Amygdala (tissue), 56 donors: Measurements from ENCODE around the gene STARD9.
A peak's percentile ranks its signal among the peaks of the same experiment; 100 is the strongest.

Source experiments
- DNase-seq, 56 donors: peaks; one replicate each; lab custom pipeline; 2025; lab: John Stamatoyannopoulos, UW

Gene STARD9

DNA sequence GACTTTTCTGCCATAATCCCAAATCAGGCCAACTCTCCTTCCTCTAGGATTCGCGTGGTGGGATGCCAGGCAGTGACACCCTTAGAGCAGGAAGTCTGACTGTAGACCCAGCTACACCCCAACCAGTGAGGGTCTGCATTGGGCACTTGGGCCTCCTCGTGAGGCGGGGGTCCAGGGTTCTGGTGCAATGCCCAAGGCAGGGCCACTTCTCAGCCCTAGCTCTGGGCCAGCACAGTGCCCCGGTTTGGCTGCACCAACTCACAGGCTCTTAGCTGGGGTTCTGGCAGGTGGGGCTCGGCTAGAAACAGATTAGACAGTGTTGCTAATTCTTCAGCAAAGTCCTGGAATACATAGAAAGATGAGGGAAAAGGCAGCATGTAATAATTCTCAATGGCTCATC, 148.9 kb downstream of the STARD9 start:
- no peak for DNase-seq

DNA sequence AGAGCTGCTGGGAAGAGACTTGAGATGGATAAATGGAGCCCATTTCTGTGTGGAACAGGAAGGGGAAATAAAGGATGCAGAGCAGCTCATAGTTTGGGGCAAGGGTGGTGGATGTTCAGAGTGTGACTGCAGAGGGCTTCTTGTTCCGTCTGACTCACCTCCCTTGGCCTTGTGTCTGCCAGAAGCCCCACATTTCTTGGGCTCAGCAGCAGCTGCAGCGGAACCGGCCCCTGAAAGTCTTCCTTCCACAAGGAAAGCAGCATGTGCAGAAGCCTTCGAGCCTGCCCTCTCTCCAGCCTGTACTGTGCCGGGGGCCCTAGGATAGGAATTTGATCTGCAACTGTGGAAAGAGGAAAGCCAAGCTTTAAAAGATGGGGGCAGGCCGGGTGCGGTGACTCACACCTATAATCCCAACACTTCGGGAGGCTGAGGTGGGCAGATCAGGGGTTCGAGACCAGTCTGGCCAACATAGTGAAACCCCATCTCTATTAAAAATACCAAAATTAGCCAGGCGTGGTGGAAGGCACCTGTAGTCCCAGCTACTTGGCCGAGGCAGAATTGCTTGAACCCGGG, 150.0 kb downstream of the STARD9 start:
- DNase-seq: no peak

DNA sequence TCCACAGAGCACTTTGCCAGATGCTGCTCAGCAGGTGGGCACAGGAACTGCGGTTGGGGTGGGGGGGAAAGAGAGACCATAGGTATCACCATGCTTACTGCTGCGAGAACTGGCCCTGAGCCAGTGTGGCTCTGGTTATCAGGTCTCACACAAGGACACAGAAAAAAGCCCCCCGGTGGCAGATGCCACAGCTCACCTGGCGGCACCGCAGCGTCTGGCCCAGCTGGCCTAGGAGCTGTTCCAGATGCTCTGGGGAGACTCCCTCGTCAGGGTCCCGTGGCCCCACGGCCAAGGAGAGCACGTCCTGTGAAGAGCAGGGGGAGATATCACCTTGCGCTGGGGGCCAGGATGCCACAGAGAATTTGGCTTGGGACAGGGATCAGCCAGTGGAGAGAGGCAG, 150.7 kb downstream of the STARD9 start:
- DNase-seq: no peak

DNA sequence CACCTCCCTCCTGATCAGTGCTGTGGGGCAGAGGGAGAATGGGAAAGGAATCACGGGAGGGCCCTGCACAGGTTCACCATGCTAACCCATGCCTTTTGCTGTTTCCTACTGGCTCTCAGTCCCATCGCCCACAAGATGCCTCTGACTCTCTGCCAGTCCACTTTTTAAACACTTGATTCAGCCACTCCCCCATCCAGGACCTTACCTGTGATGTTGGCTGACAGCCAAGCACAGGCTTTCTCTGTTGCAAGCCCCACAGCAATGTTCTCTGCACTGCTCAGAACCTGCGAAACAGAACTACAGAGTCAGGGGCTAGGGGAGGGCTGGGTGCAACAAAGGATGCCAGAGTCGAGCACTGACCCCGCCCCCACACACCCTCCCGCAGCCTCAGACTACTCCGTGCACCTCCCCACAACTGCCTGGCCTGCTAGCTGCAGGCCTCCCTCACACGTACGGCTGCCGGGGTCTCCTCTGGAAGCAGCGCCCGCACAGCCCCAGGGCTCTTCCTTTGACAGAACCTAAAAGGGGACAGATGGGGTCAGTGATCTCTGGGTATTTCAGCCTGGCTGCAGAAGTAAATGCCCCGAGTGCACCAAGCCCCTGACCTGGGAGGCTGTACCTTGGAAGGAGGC, 152.5 kb downstream of the STARD9 start:
- no peak for DNase-seq

DNA sequence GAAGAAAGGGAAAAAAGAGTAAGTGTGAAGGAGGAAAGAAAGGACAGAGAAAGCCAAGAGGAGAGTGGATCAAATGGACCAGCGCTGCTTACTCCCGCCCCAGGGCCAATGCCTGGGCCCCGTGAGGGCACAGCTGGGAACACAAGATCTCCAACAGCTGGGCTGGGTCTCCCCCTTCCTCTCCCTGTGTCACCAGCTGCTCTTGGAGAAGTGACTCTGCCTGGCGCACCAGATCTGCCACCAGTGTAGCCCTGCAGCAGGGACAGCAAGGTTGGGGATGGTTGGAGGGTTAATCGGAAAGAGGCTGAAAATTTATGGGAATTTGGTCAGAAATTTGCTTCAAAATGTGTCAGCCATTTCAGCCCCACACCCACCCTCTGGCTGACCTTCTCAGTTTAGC, 153.2 kb downstream of the STARD9 start:
- peak in 21 of 56 donors; percentile 9 to 70 (median 32) for DNase-seq

DNA sequence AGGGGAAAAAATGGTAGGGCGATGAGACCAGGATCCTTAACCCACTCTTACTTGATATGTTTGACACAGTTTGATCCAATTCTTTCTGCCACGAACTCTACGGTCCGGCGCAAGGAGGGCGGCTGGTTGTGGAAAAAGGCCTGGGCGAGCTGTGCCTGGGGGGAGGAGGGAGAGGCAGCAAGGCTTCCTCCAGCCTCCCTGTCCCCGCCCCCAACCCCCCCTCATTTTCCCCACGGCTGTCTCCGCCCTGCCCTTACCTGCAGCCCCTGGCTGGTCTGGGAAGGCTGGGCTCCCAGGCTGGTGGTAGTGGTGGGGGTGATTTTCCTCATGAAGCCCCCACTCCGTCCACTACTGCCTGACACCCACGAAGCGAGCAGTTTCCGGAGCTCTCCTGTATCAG, 153.6 kb downstream of the STARD9 start:
- DNase-seq: no peak

DNA sequence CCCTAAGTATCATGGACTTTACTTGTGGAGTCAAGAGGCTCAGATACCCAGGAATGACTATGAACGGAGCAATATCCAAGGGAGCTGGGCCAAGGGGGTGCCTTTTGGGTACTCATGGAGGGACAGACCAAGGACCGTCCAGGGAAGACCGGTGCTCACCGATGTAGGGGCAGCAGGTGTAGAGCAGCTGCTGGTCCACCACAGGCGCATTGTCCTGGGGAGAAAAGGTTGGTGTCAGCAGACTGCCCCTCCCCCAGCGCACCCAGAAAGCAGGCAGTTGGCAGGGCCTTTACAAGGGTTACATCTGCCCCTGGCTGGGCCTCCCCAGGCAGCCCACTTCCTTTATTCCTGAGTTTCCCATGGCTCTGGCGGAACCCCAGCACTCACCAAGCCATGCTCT, 154.0 kb downstream of the STARD9 start:
- no peak for DNase-seq

DNA sequence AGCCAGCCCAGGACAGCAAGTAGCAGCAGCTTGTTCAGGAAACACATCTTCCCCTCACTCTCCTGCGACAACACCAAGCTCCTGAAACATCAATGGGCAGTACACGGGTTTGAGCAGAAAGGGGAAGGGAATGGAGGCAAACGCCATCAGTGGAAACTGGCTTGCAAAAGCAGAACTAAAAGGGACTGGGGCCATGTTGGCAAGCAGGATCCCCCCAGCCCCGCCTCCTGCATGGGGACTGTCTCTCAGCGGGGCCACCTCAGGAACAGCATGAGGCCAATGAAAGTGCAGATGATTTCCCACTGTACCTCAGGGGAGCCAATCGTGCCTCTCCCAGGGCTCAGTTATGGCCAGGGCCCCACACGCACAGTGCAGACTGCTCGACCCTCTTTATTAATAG, 154.7 kb downstream of the STARD9 start:
- DNase-seq: no peak

DNA sequence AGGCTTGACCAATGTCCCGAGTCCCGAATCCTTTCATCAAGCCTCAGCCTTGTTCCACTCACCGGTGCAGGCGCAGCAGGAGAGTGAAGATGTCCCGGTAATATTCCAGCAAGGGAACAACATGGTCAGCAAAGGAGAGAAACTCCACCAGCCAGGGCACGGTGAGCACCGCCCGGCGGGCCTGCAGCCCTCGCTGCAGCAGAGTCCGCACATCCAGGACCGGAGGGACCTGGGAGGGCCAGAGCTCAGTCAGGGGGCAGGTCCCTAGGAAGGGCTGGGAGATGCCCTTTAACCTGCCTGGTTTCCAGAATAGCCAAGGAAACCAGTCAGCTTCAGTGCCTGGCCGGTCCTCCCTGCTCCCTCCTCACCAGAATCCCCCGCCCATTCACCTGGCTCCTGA, 155.1 kb downstream of the STARD9 start:
- DNase-seq: no peak

DNA sequence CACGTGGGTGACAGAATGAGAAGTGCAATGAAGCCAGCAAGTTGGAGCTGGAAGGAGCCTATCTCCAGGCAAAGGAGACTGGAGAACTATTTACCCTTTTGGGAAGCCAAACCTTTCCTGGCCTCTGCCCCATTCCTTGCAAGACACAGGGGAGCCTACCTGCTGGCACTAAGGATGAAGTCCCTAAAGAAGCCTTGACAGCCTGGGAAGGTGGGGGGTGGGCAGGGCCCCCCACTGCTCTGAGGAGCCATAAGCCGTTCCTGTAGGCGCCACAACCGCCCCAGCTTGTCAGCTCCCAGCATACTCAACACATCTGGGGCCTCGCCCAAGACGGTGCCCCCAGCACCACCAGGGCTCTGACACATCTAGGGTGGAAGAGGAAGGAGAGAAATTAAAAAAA, 156.1 kb downstream of the STARD9 start:
- DNase-seq: no peak

DNA sequence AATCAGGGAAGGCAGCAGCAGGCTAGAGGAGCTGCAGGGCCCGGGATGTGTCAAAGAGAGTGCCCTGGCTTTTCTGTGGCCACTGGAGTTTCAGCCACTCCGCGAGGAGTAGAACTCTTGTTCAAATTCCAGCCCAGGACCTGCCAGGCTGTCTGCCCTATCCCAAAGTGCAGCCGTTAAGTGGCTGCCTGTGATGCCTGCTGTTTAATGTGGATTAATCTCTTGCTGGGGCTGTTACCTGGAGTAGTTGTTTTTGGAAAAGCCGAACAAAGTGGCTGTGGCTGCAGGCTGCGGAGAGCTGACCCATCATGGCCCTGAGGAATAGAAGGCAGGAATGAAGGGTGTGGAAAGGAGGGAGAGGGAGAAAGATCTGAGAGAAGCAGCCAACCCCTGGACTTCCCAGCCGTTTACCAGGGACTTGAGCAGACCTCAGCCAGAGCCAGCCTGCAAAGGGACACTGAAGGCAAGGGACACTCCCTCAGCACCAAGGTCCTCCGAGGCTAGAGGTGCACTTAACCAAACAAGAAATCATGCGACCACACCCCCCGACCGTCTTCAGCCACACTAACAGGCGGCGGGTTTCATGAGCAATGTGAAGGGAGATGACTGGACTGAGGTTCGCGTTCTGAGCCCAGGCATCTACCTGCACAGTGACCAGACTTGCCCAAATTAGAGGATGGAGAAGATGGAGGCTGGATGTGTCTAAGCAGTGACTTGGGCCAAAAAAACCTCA, 156.9 kb downstream of the STARD9 start:
- DNase-seq: no peak

DNA sequence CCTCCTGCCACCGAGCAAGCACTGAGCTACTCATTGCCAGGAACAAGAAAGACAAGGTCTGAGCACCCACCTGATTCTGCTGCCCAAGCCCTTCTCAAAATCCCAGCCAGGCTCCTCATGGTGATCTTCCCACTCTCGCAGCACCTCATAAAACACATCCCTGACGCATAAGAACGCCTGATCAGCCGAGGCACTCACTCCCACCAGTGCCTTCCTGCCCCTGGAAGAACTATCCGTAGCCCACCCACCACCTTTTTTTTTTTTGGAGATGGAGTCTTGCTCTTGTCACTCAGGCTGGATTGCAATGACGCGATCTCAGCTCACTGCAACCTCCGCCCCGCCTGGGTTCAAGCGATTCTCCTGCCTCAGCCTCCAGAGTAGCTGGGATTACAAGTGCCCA, 157.6 kb downstream of the STARD9 start:
- DNase-seq: no peak

DNA sequence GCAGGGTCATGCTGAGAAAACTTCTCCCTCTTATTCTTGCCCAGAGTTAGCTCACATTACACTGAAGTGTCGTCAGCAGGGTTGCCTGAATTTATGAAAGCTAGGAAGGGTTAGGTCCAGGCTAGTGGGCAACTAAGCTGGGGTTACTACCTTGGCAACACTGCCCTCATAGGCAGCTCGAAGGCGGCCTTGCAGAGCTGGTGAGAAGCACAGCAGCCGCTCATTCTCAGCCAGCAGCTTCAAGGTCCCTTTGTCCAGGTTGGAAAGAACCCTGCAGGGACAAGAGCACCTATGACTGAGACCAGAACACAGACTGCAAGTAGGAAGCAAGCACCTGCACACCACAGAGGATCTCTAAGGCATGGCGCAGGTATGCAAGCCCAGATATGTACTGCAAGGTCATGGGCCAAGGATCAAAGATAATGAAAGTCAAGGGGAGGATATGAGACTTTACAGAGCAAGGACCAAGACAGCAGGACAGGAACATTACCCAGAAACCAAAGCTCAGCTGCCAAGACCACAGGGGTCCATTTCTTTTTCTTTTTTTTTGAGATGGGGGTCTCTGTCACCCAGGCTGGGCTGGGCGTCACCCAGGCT, 158.8 kb downstream of the STARD9 start:
- no peak for DNase-seq

DNA sequence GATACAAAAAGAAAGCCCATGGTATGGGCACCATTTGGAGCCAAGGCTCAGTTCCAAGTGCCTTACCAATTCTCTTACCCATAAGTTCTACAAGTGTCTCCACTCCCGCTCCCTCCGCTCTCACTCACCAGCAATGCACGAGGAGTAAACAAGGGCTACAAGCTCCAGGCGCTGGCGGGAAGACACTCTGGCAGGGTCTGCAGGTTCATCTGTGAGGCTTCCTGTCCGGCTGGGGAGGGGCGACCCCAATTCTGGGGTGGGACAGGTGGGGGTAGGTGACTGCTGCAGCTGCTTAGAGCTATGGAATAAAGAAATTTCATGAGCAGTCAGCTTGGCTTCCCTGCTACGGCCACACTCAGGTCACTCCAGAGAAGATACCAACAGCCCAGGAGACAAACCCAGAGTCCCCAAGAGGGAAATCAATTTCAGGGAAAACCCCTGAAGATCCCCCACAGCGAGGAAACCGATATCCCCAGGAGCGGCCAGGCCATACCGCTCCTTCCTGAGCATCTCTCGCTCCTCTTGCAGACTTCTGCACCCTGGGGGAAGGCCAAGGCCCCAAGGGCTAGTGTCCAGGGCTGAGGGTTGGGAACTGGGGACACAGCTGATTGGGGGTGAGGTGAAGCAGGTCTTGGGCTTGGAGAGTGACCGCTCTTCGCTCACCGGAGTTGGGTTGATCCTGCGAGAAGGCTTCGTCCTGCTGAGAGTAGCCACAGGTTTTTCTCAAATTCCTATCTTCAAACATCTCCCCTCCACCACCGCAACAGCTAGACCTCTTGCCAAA, 160.2 kb downstream of the STARD9 start:
- no peak for DNase-seq

DNA sequence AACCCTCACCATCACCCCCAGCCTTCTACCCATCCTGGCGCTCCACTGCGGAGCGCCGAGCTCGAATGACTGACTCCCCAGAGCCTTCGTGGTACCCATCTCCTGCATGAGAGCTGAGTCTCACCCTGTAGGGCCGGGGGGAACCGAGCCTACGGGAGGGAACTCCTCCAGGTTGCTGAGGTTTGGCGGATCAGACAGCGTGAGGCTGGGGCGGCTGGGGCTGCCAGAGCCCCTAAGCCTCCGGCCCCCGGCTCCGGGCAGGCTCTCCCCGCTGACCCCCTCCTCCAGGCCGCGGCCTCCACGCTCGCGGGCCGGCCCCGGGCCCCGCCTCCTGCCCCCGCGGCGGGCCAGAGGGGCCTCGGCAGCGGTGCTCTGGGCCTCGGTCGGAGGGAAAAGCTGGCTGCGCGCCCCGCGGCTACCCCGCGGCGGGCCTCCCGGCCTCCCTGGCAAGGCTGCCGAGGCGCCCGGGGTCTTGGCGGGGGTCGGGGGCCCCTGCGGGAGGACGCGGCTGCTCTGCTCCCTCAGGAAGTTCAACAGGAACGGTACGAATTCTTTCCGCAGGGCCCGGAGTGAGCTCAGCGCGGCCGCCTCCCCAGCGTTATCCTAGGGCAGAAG, 160.9 kb downstream of the STARD9 start:
- peak in 2 of 56 donors; percentile 26 to 33 for DNase-seq

DNA sequence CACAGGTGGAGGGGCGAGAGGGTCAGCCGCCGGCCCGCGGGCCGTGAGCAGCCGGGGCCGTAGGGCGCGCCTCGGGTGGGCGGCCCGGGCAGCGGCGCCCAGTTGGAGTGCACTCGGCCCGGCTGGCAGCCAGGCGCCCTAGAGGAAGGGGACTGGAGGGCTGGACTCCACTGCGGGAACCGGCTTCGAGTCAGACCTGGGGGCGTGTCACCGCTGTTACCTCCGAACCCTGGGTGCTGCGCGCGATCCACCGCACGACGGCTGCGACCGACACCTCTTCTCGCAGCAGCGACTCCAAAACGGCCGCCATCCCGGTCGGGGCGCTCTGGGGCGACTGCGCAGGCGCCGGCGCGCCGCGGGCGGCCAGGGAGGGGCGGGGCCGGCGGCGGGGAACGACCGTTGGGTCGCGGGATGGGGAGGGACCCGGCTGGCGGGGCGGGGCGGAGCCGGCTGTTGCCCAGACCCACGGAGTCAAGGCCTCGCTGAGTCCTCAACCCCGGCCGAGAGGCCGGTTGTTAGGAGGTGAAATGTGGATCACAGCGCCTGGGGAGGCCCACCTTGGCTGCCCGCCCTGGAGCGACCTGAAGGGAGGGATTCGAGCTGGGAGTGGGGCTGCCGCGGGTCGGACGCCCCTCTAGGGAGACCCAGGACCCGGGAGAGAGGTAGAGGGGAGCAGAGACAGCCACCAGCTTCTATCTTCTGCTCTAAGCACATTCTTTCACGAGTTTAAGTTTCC, 161.6 kb downstream of the STARD9 start, which contains the start of gene CDAN1:
Gene CDAN1, minus strand, starts transcription at position 336 of the 736 bp plus-strand sequence. Its CDS starts 26 bp downstream, at position 310.
- peak; percentile 38 to 90 (median 78) for DNase-seq

DNA sequence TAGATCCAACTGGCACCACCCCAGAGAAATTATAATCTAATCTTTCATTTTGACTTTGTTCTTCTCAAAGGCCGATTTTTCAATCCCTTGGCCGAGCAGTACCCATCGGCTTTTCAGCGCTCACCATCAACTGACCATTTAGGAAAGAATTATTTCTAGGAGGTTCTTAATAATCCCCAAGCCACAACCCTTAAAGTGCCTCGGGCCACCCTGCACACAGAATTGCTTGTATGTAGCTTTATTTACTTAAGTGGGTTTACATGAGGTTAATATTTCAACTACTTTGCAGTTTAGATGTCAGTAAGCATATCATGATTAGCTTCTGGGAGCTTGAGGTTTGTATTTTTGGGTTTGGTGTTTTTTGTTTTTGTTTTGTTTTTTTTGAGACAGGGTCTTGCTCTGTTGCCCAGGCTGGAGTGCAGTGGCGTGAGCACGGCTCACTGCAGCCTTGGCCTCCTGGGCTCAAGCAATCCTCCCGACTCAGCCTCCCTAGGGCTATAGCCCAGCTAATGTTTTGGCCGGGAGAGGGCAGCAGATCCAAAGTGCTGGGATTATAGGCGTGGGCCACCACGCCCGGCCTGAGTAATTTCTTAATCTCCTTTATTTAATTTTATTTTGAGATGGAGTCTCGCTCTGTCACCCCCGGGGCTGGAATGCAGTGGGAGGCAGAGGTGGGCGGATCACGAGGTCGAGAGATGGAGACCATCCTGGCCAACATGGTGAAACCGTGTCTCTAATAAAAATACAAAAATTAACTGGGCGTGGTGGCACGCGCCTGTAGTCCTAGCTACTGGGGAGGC, 162.3 kb downstream of the STARD9 start:
- DNase-seq: no peak

DNA sequence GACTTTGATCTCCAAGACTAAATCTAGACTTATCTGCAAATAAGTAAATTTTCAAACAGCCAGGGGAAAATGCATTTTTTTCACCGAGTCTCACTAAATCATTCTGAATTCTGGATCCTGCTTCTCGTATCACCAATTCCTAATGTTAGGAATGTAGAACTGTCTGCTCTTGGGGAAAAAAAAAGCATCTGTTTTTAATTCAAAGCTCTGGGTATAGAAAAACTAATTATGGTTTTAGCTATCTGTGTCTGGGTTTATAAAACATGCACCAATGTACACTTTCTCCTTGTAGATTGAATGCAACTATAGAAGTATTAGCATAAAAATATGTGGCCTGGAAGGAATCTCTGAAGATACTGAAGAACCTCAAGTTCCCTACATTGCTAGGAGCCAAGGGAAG, 166.3 kb downstream of the STARD9 start:
- DNase-seq: no peak

DNA sequence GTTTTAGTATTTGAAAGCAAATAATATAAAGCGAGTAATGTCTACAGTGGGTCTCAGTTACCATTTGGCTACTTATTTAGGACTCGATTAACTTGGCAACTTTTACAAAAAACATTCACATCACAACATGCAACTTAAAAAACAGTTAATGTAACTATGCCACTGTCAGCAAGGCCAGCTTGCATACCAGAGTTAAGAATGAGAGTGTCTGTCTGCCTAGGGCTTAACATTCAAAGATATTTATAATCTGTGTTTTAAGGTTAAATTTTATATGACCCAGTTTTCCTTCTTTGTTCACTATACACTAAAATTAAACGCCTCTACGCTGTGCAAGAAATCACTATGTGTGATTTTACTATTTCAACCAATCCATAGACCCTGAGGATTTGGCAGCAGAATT, 166.7 kb downstream of the STARD9 start:
- no peak for DNase-seq
